ENCODE data around the gene GNAS-AS1. TPM values are rescaled to one million over a fixed set of nuclear protein-coding genes. Genes with fewer than 3 reads are reported as not detected.
A peak's percentile ranks its signal among the peaks of the same experiment; 100 is the strongest.

Gene GNAS-AS1
- polyA plus RNA-seq, 1 donor = 1.0 TPM

DNA sequence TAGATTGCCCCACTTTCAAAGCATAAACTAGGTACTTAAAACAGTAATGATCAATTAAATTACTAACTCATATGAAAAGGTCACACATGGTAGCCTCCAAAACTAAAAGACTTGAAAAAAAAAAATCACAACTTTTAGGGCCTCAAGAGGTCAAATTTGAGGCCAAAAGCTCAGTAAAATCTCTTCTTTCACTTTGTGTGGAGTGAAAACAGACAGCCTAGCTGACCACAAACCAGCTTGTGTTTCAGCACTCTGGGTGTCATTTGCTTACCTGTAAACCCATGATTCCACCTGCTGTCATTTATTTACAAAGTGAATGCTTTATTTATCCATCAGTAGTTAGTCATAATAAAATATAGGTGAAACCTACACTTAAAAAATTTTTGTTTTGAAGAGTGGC is 35.8 kb upstream of the GNAS-AS1 start:
- no peak for DNase-seq

DNA sequence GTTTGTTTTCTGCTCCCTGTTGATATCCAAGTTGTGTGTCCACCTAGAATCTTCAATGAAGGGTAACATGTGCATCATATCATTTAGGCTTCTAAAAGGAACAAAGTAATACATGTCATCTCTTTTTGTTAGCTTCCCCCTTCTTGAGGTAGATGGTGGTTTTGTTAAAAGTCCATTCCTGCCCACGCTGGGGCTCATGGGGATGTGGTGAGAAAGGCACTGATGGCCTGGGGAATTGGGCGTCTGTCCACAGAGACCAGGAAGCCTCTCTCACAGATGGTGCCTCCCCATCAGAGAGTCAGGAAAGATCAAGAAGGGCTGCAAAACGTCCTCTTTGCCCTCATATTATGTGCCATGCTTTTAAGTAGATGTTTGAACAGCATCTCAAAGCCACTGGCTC is 34.3 kb upstream of the GNAS-AS1 start:
- no peak for DNase-seq

DNA sequence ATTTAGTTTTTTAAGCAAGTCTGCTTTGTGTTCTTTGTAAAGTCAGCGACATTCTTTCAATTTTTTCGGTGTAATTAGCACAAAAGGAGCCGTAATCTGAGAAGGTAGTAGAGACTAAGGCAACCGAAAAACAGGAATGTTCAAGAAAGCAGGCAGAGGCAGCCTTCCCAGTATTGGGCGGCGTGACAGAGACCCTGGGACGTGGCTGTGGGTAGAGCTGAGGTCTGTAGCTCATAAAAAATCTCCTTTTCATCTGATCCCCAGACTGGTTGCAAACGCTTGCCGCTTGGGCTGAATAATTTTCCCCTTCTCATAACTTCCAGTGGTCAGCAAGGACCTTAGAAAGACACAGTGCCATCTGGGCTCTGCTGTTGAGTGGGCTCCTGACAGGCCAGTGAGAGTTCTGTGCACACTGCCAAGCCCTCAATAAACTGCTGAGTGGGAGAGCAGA is 32.6 kb upstream of the GNAS-AS1 start:
- no peak for DNase-seq

DNA sequence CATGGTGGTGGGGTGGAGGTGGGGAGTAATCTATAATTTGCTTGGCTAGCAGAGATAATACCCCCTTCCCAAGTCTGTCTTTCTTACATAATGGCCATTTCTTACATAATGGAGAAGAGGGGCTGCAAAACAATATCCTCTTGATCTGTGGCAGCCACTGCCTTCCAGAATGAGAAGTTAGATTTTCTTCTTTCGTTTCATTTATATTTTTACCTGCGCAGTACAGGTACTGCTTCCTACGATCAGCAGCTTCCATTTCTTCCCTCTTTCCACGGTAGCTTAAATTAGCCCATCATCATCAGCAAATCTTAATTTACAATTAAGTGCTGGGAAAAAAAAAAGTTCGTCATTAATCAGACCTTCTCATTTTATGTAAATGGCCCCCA is 32.0 kb upstream of the GNAS-AS1 start:
- DNase-seq = no peak

DNA sequence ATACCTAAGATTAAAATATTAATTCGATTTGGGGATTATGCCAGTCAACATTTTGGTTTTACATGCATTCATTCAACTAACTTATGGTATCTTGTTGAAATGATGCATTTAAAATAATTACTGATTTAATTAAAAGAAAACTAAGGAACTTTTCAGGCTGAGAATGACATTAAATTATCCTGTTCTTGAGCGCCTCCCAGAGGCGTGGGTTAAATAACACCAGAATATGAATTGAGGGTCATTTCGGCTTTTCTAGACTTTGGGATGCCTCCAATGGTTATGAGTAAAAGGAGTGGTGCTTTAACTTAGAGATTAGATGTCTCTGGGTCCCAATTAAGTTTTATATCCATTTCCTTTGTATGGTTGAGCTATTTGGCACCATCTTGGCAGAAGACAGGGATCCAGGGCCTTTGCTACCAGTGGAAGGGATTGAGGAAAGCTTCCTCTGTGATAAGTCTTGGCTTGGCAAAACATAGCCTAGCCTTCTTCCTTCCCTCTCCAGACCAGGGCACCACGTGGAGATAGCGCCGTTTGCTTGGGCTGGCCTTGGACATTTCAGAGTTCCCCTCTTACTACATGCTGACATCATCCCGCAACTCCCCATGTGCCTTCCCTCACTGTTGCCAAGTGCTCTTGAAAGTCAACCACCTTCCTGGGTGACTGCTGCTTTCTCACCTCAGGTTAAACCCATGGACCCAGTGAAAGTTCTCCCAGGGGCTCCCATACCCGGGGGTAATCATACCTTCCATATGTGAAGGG is 30.5 kb upstream of the GNAS-AS1 start:
- DNase-seq = no peak

DNA sequence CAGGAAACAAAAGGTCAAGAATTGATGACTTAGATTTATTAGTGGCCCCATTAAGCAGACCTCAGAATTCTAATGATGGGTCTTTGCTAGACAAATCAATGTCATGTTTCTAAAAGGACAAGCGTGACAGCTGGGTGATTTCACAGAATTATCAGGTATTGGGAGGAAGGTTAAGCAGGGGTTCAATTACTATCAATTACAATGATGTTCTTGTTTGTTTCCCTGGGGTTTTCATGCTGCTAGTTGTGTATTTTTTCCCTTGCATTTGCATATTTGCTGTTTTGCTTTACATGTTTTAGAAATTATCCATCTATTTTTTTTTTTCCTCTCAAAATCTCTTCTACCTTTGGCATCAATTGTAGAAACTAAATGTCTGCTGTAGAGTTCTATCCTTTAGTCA is 29.7 kb upstream of the GNAS-AS1 start:
- no peak for DNase-seq

DNA sequence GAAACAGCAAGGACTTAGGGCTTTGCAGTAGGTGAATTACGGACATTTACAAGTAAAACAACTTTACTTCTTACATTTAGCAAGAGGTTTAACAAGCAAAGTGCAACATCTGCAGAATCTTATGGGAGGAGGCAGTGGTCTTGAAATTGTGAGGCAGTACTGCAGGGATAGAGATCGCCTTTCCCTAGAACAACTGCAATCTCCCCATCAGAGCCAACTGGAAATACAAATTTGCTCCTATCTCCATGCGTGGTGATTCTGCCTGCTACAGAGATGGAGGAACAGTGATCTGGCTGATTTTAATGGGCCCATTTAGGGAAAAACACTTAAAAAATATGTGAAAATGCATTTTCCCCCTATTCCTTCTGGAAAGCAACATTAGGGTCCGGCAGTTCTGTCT is 27.7 kb upstream of the GNAS-AS1 start:
- DNase-seq = no peak

DNA sequence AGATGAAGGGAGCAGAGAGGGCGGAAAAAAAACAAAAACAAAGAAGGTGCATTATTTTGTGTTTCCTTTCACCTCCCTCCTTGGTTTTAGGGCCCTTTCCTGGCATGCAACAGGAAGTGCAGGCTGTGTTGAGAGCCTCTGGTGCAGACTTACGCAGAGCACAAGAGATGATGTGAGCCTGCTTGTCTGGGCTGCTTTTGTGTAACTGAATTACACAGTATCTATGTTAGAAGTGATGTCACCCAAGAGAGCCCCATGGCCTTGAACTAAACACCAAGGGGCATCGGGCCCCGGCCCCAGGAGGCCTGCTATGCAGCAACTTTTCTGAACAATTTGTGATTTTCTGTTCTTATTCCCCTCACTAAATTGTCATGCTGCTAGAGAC is 27.3 kb upstream of the GNAS-AS1 start:
- no peak for DNase-seq

DNA sequence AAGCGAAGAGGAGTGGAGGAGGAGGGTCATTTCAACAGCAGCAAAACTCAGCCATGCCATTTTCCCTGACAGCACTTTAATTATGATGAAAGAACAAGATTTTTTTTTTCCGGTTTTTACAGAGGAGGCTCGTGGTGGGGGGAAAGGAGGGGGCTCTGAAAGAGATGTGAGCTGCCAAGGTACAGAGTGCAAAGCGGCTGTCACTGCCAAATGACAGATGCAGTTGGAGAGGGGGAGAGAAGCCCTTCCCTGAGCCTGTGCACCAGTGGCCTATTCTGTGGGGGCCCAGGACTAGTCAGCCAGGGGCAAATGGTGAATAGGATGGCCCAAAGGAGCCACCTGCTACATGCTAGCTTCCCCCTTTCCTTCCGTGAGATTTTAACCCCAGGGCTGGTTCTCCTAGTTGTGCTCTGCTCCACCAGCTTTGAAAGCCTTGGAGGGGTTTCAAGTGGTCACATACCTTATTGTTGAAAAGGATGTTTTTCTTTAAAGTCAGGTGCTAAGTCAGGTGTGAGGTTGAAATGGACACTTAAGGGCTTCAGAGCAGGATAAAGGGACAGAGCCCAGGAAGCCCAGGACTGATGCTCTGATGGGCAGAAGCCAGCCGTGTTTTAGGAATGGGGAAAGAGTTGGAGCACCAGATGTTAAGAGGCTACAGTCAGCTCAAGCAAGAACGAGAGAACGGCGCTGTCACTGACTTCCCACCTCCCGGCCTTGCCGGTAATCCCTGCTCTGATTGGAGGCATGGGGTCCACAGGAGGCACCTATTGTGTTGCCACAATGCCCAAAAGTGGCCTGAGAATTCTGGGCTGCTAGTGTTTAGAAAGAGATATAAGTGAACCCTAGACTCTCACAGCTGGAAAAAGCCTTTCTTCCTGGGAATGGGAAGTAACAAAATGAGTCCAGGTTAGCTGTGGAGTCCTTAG is 26.6 kb upstream of the GNAS-AS1 start:
- DNase-seq = no peak

DNA sequence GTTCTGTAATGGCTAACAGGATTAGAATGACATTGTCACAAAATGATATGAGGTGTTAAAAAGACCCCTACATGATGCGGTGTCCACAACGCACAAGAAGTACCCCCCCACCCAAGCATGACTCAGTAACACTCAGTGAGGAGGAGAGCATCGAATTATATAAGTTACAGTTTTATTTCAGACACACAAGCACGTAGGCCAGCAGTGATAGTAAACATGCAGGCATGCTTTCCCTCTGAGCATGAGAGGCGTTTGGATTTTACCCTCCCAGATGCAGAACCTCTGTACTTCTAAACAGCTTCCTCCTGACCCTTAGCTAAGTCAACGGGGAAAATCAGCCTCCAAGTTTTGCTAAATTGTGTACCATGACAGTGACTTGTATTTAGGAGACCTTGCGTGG is 25.7 kb upstream of the GNAS-AS1 start:
- DNase-seq = no peak

DNA sequence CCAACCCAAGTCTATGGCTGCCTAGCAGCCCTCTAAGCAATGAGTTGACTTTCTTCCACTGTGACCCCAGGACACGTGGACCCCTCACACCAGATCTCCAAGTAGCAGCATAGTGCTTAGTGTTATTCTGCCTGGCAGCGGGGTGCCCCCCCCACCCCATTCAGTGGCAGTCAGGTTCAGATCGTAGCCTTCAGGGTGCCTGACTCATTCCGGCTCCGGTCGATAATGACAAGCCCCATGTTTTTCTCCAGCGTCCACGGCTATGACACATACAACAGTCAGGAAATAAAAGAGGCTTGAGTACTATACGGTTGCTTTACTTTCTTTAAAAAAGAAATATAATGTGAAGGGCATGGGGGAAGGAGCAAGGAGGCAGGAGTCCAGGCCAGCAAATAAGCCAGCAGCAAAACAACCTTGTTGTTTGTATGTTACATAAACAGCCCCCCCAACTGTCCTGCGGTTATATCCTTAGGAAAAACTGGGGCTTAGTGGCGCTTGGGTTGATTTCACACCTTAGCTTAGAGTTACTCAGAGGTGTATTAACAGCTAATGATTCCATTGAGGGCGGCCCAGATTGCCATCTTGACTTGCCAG is 24.9 kb upstream of the GNAS-AS1 start:
- DNase-seq = no peak

DNA sequence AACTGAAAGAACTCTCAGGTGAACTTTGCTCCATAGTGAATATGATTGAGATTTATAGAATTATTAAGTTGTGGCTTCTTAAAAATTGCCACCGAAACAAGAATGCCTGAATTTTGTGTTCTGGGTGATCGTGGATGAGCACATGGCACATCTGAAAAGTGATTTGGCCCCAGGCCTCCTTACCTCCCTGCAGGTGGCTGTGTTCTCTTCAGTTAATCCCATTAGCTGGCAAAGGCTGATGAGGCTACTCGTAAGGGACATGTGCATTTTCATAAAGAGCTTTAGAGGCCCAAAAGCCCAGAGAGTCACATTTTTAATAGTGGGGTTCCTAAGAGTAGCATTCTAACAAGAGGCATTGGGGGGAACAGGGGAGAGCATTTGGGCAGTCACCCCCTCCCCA is 24.4 kb upstream of the GNAS-AS1 start:
- DNase-seq = no peak

DNA sequence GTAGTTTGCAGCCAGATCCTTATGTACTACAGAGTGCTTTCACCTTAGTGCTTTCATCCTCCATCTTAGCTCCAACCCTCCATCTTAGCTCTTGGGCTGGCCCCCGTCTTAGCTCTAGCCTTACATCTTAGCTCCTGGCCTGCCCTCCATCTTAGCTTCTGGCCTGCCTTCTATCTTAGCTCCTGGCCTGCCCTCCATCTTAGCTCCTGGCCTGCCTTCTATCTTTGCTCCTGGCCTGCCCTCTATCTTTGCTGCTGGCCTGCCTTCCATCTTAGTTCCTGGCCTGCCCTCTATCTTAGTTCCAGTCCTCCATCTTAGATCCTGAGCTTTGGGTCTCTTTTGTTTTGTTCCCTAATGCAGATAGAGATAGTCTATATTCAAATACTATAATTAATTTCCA is 23.8 kb upstream of the GNAS-AS1 start:
- DNase-seq = no peak

DNA sequence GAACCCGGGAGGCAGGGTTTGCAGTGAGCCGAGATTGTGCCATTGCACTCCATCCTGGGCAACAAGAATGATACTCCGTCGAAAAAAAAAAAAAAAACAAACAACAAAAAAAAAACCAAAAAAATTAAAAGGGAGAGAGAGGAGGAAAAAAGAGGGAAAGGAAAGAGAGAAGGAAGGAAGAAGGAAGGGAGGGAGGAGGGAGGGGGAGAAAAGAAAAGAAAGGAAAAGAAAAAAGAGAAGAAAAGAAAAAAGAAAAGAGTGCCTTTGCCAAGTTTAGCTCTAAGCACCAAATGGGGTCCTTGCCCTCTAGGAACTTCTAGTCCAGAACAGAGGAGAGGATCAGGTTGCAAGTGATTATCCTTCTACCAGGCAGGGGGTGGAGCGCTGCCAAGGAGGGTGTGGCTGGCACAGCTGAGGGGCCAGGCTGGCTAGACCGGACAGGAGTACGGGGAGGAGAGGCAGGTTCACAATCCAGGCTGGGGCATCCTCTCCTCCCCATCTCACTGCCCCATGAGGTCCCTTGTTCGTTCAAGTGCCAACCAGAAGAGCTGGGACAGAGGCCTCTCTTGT is 20.9 kb upstream of the GNAS-AS1 start:
- no peak for DNase-seq

DNA sequence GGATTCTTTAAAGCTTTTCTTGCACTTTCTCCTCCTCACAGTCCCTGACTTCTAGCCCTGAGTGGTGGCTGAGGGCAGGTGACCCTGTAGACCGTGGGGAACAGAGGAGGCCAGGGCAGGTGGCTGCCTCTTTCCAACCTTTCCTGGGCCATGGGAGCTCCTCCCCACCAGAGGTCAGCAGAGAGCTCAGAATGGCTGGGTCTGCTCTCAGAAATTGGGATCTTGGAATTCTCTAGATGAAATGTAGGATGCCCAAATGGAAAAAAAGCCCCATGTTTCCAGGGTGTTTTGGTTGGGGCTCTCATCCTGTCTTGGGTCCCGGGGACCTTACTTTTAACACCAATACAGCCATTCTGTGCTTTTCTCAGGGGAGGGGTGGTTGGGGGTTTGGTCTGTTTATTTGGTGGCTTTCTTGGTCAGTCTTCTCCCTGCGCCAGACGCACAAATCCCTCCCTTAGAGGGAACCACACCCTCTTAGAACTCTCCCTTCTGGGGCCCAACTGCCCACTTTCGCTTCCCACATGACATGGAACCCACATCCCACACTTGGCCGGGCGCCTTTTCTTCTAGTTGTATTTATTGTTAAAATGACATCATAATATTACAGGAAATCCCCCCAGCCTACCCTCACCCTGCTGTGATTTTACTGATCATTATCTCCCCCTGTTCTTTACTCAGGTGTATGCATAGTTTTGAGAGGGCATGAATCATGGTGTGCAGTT is 19.8 kb upstream of the GNAS-AS1 start:
- peak; percentile 77 for DNase-seq

DNA sequence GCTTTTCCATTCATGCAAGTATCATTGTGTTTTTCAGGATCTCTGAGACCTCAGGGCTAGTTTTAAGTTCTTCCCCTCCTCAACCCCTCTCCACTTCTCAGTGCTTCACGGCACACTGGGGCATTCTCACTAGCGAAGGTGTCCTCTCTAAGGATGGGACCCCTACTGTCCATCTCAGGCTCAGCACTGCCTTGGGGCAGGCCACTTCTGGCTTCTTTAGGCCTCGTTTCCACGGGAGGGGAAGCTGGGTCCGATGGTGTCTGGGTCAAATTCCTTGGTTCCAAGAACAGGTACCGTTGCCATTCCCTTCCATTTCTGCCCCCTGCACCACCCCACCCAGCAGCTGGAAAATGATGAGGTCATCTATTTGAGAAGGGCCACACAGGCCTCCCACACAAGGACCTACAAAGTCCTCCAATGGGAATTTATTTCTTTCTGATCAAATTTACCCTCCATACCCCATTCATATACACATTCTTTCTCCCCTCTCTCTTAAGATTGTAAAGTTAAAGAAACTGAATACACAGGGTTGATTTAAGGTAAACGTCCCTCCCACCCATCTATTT is 19.0 kb upstream of the GNAS-AS1 start:
- DNase-seq = no peak

DNA sequence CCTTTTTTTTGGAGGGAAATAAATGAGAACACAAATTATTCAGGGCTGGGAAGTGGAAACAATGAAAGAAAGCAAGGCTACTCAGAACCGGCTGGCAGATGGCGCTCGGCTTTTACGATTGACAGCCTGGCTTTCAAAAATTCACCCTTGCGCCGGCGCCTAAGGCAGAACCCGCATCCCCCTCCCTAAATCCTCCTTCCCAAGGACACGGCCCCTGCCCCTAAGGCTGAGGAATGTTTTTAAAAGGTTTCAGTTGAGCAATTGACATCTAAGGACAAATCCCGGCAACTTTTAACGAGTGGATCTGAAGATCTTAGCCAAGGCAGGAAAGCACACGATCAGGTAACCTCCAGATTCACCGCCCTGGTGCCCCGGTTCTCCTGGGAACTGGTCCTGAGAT is 18.1 kb upstream of the GNAS-AS1 start:
- DNase-seq = peak; percentile 68

DNA sequence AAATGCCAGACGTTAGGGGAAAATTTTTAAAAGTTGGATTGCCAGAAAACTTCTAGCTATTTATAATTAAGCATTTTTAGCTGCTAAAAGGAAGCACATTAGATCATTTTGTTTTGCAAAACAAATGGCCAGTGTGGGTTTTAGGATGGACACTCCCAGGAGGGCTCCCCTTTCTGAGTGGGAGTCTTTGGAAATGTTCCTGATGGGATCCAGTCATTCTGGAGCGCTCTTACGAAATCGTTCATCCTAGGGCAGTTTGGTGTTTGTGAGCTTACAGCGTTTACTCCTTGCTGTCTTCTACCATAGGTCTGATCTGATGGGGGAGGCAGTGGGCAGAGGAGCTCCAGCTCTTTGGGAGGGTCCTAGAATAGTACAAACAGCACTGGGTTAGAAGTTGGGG is 16.5 kb upstream of the GNAS-AS1 start:
- no peak for DNase-seq

DNA sequence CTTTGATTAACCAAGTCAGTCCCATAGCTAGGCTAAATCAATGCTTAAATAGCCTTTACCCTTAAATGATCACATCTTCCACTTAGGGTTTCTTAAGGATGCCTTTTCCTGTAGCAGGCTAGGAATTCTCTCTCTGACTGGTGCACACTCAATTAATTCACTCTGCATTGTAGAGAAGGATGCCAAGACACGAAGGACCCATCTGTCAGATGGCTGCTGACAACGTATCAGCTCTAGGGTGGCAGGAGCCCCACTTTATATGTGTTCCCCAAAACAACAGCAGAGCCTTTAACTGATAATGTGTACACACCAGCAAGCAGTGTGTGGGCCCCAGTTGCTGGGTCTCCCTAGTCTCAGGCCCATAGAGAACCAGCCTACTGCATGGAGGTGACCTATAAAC is 15.1 kb upstream of the GNAS-AS1 start:
- DNase-seq = no peak

DNA sequence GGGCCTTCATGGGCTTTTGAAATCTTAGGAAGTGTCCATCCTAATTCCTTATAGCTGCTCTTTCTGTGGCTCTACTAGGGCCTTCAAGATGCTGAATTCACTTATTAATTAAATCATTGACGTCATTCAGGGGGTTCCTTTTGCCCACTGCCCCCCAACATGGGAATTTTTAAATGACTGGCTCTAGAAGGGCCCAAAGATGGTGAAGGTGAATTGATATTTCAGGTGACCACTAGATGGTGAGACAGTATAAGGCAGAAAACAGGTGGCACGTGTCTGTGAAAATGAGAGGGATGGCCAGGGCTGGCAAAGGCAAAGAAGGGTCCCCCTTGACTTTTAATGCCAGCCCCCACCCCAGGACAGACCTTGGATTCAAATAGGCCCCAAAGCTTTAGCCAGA is 13.6 kb upstream of the GNAS-AS1 start:
- DNase-seq = no peak

DNA sequence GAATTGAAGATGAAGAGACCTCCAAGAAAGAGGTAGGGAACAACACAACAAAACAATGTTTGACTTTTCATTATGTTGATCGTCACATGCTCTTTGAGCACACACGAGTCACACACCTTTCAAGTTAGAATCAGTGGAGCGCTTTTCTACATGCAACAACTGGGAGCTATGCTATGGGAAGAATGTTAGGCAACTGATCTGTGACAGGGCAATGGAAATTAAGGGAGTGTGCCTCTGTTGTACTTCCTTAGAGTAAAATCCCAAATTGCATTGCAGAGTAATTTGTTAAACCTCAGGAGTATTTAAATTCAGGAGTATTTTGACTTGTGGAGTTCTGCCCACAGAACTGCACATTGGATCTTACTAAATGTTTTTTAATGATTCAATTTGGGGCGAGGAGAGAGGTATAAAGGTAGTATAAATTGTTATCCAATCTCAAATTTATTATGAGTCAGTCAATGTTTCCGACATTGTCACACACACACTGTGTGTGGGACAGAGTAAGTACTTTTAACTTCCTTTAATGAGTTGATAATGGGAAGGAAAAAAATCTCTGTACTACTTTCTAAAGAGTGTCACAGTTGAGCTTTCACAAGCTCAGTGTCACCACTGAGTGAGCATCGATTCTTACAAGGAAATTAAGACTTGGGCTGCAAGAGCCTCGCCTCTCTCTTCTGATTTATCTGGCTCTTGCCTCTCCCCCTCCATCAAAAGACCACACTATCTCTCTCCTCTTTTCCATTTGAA is 12.5 kb upstream of the GNAS-AS1 start:
- no peak for DNase-seq
